ENCODE data around the gene BCL3.
"Not testable (repeated sequence)": the region's sequence is repeated elsewhere in the genome, so short reads cannot be mapped to it uniquely, and the experiment has no call there.

BCL3 gene

GRCh38 chr19:44762038-44762437, 13.5 kb downstream of the BCL3 start:
- DNase-seq, result no peak

GRCh38 chr19:44765033-44765948, 16.8 kb downstream of the BCL3 start:
- DNase-seq, result no peak

GRCh38 chr19:44765949-44766335, 17.4 kb downstream of the BCL3 start:
- DNase-seq, result no peak

- DNase-seq, result no peak
These were observed 19.0 kb downstream of the BCL3 start for GRCh38 chr19:44767295-44768180.

- DNase-seq, result peak; percentile 91
These were observed 22.2 kb downstream of the BCL3 start for GRCh38 chr19:44770550-44771257.

GRCh38 chr19:44772144-44772543, 23.6 kb downstream of the BCL3 start:
- DNase-seq, result not testable (repeated sequence)

- no peak for DNase-seq
These were observed 24.5 kb downstream of the BCL3 start for GRCh38 chr19:44772959-44773358.

- no peak for DNase-seq
These were observed 27.2 kb downstream of the BCL3 start for GRCh38 chr19:44775676-44776240.

- no peak for DNase-seq
These were observed 28.0 kb downstream of the BCL3 start for GRCh38 chr19:44776402-44777096.

- no peak for DNase-seq
These were observed 29.3 kb downstream of the BCL3 start, which contains the start of gene CBLC for GRCh38 chr19:44777715-44778347. TSS of gene CBLC (plus strand) at chr19:44777890. CDS start at chr19:44777932, 42 bp downstream.

GRCh38 chr19:44779150-44779549, 30.6 kb downstream of the BCL3 start:
- no peak for DNase-seq

GRCh38 chr19:44781694-44782093, 33.2 kb downstream of the BCL3 start:
- DNase-seq, result not testable (repeated sequence)

GRCh38 chr19:44782729-44783128, 34.2 kb downstream of the BCL3 start:
- DNase-seq, result no peak

- DNase-seq, result no peak
These were observed 35.0 kb downstream of the BCL3 start for GRCh38 chr19:44783545-44783944.

GRCh38 chr19:44785271-44785670, 36.8 kb downstream of the BCL3 start:
- no peak for DNase-seq

GRCh38 chr19:44785993-44786392, 37.5 kb downstream of the BCL3 start:
- DNase-seq, result no peak

- DNase-seq, result no peak
These were observed 40.5 kb downstream of the BCL3 start for GRCh38 chr19:44788971-44789370.

- no peak for DNase-seq
These were observed 41.5 kb downstream of the BCL3 start for GRCh38 chr19:44789943-44790483.

- peak; percentile 64 for DNase-seq
These were observed 43.8 kb downstream of the BCL3 start for GRCh38 chr19:44792281-44792680.

- no peak for DNase-seq
These were observed 46.1 kb downstream of the BCL3 start for GRCh38 chr19:44794610-44795009.

- no peak for DNase-seq
These were observed 47.0 kb downstream of the BCL3 start for GRCh38 chr19:44795398-44795987.
